ENCODE measurements around the gene CCDC149.

The CCDC149 gene

DNA sequence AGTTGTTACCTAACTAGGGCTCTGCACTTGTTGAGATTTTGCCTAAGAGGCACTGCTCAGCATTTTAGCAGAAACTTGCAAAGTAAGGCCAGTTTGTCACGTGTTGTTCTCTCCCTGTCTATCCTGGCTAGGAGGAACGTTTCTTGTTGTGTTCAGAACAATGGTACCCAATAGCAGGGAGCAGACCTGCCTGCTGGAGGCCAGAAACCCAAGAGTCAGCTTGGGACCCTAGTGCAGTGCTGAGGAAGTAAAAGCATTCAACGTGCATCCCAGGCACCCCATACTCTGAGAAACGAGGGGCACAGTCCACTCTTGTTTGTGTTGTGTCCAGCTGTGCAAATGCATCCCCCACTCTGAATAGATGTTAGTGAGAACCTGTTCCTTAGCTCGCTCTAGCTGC is 75.1 kb downstream of the CCDC149 start:
- TF ChIP-seq, protein P1, sequence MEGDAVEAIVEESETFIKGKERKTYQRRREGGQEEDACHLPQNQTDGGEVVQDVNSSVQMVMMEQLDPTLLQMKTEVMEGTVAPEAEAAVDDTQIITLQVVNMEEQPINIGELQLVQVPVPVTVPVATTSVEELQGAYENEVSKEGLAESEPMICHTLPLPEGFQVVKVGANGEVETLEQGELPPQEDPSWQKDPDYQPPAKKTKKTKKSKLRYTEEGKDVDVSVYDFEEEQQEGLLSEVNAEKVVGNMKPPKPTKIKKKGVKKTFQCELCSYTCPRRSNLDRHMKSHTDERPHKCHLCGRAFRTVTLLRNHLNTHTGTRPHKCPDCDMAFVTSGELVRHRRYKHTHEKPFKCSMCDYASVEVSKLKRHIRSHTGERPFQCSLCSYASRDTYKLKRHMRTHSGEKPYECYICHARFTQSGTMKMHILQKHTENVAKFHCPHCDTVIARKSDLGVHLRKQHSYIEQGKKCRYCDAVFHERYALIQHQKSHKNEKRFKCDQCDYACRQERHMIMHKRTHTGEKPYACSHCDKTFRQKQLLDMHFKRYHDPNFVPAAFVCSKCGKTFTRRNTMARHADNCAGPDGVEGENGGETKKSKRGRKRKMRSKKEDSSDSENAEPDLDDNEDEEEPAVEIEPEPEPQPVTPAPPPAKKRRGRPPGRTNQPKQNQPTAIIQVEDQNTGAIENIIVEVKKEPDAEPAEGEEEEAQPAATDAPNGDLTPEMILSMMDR (IDR thresholded peaks at IDR 0.05; ENCODE audit: control insufficient read depth, insufficient read depth, low read depth, low read length, missing control alignments), result no peak
- DNase-seq (ENCODE audit: low read depth), result no peak
- H3K4me3 ChIP-seq (ENCODE audit: control insufficient read depth, low read depth, low read length), result no peak overlapping the region

DNA sequence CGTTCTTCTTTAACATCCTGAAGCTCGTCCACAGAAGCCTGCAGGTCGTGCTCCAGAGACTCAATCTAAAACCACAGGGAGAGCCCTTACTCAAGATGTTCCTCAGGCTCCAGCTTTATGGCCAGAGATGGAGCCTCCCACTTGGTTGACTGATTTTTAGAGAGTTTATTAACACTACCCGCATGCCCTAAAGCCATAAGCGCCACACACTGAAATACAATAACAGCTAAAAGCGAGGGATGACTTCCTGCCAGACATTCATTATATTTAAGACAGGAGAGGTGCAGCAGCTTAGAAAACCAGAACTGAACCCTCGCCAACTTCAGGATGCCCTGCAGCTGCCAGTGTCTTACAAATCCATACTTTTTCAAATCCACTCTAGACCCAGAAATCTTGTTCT is 75.5 kb downstream of the CCDC149 start:
- no peak for DNase-seq (ENCODE audit: low read depth)
- TF ChIP-seq, protein P1 (IDR thresholded peaks at IDR 0.05; ENCODE audit: control insufficient read depth, insufficient read depth, low read depth, low read length, missing control alignments), result no peak
- no peak overlapping the region for H3K4me3 ChIP-seq (ENCODE audit: control insufficient read depth, low read depth, low read length)

DNA sequence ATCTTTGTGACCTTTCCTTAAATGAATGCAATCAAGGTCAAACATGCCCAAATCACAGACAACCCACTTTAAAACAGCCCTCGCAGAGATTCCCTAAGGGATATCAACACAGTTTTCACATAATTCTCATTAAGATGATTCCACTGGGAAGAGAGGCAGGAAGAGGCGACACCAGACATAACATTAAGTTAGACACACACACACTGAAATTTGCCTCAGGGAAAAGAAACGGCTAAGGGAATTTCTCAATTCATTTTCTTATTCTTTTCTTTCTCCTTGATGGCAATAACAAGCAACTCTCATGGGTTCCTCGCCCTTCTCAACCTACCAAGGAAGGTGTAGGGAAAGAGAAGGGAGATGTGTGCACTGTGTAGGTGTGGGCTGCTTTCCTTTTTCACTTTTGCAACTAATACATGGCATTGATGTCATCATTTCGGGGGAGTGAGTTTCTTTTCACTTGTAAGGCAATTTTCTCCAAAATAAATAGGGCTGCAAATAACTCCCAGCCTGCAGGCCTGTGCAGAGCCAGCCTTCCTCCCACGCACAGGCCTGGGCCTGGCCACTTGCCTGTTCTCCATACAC is 76.1 kb downstream of the CCDC149 start:
- TF ChIP-seq, protein P1 (IDR thresholded peaks at IDR 0.05; ENCODE audit: control insufficient read depth, insufficient read depth, low read depth, low read length, missing control alignments), result no peak
- no peak overlapping the region for H3K4me3 ChIP-seq (ENCODE audit: control insufficient read depth, low read depth, low read length)
- DNase-seq (ENCODE audit: low read depth), result no peak

DNA sequence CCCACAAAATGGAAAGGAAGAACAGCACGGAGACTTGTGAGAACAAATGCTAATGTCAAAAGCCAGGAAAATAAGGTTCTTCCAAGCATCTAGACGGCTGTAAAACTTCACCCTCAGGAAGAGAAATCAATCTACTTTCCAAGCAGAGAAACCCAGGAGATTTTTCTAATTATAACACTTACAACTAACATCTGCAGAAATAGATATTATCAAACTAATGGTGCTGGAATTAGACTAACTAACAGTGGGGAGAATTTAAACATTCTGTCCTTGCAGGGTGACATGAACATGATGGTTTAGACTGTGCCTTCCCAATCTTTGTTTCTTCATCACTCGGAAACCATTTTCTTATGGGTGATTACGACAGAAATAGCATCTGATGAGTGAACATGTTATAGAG is 77.1 kb downstream of the CCDC149 start:
- TF ChIP-seq, protein P1 (IDR thresholded peaks at IDR 0.05; ENCODE audit: control insufficient read depth, insufficient read depth, low read depth, low read length, missing control alignments), result no peak
- H3K4me3 ChIP-seq (ENCODE audit: control insufficient read depth, low read depth, low read length), result no peak overlapping the region
- DNase-seq (ENCODE audit: low read depth), result no peak

DNA sequence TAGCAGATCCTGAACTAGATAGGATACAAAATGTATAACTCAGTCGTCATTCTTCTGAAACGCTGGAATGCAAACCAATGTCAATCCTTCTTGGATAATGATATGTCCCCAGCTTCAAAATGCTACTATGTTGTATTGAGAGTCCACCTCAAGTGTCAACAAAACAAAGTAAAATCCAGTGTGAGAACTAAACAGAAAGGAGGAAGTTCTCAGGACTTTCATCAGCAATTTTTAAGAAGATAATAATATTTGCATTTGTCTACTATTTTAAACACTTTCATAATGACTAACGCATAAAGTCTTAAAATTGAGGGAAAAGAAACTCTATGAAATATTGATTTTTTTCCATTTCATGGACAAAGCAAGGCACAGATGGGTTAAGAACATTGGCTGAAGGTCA is 81.2 kb downstream of the CCDC149 start:
- H3K4me3 ChIP-seq (ENCODE audit: control insufficient read depth, low read depth, low read length), result no peak overlapping the region
- DNase-seq (ENCODE audit: low read depth), result no peak
- TF ChIP-seq, protein P1 (IDR thresholded peaks at IDR 0.05; ENCODE audit: control insufficient read depth, insufficient read depth, low read depth, low read length, missing control alignments), result no peak

DNA sequence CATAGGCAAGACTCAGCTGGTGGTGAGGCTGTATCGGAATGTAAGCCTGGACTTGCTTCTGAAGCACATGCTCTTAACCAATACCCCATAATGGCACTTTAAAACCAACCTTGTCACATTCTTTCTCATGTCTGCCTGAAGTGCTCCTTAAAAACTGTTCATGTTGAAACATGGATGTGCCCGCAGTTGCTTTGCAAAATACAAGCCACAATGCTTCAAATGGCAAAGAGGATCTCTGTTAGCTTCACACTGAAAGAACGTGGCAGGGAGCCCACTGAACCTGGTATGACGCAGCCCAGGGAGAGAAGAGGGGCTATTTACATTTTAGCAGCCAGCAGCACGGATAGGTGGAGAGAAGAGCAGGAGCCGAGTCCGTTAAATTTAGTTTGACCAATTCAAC is 88.1 kb downstream of the CCDC149 start:
- no peak overlapping the region for H3K4me3 ChIP-seq (ENCODE audit: control insufficient read depth, low read depth, low read length)
- TF ChIP-seq, protein P1 (IDR thresholded peaks at IDR 0.05; ENCODE audit: control insufficient read depth, insufficient read depth, low read depth, low read length, missing control alignments), result no peak

DNA sequence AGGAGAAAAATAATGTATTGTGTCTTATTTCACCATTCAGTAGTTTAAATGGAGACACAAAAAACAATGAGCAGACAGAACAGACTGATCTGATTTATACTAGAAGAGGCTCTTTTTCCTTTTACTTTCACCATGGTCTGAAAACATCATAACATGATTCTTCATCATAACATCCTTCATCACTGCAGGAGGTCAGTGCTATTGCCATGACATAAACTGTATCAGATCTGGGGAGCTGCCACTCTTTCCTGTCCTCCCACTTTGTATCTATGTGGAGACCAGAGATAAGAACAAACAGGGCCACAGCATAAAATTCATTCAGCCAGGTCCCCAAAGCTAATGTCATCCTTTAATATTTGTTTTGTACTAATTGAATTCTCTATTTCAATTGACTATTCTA is 92.3 kb downstream of the CCDC149 start:
- DNase-seq (ENCODE audit: low read depth), result no peak
- no peak overlapping the region for H3K4me3 ChIP-seq (ENCODE audit: control insufficient read depth, low read depth, low read length)
- TF ChIP-seq, protein P1 (IDR thresholded peaks at IDR 0.05; ENCODE audit: control insufficient read depth, insufficient read depth, low read depth, low read length, missing control alignments), result no peak

More for the DNA sequence above, 88.1 kb downstream of the CCDC149 start:
- no peak for DNase-seq (ENCODE audit: low read depth)

All from AG09309 (cell line).